22Rv1 (cell line): ENCODE data around the gene TP73.

Experiments
- H3K27ac ChIP-seq: fragments of 450-650 bp; 2 replicates; pipeline ENCODE4 v1.5.1; 2017
- ZFX ChIP-seq: fragments of 450-650 bp; IDR thresholded peaks from 2 replicates; pipeline ENCODE4 v1.6.1; 2017; ENCODE audit warnings: antibody characterized with exemption, borderline replicate concordance
- TF ChIP-seq, protein P1 (sequence below): fragments of 450-650 bp; IDR thresholded peaks from 2 replicates; pipeline ENCODE4 v1.5.1; 2017; ENCODE audit warnings: mild to moderate bottlenecking

TP73 gene

DNA sequence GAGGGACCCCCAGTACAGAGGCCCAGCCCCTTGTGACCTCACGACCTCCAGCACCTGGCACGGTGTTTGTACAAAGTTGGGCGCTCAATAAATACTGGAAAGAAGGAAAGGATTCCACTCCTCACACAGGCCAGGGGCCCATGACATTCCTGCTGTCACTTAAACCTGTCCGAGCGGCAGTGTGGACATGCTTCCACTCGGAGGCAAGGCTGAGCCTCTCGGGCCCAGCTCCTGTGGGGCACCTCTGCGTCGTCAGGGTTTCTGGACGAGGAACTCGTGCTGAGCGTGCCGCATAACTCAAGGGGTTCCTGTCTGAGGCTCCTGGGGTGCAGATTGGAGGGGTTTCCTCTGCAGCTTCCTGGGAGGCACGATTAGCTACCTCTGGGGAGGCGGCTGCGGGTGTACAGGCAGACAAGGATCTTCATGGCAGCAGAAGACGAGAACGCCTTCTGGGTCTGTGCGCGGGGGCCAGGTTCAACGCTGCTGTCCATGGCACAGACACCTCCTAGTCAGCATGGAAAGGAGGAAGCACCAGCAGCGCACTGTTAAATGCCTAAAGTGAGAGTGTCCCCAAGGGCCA lies 116.6 kb downstream of the TP73 start:
- TF ChIP-seq, protein P1, sequence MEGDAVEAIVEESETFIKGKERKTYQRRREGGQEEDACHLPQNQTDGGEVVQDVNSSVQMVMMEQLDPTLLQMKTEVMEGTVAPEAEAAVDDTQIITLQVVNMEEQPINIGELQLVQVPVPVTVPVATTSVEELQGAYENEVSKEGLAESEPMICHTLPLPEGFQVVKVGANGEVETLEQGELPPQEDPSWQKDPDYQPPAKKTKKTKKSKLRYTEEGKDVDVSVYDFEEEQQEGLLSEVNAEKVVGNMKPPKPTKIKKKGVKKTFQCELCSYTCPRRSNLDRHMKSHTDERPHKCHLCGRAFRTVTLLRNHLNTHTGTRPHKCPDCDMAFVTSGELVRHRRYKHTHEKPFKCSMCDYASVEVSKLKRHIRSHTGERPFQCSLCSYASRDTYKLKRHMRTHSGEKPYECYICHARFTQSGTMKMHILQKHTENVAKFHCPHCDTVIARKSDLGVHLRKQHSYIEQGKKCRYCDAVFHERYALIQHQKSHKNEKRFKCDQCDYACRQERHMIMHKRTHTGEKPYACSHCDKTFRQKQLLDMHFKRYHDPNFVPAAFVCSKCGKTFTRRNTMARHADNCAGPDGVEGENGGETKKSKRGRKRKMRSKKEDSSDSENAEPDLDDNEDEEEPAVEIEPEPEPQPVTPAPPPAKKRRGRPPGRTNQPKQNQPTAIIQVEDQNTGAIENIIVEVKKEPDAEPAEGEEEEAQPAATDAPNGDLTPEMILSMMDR, result no peak
- TF ChIP-seq ZFX, result no peak
- H3K27ac ChIP-seq, result no peak overlapping the region

DNA sequence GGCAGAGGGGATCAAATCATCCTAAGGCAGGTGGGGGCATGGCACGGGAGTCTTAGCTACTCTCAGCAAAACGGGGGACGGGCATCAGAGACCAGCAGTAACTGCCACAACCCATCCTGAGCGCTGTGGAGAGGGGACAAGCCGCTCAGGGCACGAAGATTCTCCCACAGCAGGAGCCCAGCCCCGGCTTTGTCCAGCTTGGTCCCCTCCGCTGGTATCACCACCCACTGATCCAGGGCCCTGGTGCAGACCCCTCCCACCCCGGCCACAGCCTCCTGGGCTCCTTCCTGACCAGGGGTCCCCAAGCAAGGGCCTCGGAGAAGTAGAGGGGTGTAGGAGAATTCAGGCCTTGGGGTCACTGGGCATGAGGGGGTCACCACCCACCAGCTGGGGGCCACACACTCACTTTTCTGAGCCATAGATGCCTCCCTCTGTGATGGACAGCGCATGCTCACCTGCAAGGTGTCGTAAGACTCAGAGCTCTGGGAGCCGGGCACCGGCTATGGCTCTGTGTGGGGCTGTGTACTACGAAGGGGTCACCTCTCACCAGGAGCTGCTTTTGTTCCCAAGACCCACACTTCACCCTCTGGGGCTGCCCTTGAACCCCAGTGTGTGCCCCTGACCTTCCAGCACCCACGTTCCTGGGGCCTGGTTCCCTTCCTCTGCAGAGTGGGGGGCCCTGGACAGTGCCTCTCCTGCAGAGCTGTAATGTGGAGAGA lies 117.9 kb downstream of the TP73 start:
- no peak overlapping the region for H3K27ac ChIP-seq
- TF ChIP-seq, protein P1, result no peak
- no peak for TF ChIP-seq ZFX

DNA sequence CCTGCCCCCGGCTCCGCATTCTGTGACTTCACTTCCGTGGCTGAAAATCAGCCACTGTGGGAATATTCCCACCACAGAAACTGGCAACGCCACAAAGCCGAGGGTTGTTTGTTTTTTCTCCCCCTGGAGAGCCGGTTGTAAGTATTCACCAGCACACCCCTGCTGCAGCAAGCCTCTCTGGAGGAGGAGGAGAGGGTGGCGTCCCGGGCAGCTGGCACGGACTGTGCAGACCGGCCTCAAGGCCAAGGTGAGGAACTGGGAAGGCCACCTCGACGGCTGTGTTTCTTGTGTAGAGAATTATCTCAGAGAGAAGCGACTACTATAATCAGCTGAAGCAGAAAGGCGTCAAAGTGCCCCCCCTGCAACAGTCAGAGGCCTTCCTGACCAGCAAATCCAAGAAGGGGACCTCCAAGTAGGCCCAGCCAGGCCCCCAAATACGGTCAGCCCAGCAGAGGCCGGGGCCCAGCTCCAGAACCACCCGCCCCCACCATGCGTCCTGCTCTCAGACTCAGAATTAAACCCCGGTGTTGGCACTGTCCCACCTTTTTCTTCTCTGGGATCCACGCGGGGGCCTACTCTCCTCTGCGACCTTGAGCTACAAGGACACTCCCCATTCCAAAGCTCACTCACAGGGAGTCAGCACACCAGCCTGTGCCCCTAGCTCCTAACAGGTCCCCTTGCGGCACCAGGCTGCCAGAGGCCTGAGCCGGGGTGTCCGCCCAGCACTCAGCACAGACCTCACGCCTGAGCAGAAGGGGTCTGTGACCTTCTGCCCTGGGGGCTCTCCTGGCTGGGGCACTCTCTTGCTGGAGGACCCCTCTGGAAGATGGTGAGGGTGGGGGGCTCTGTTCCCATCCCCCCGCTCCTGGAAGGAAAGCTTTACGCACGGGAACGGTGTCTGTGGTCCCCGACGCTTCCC lies 119.1 kb downstream of the TP73 start:
- no peak overlapping the region for H3K27ac ChIP-seq
- TF ChIP-seq ZFX, result no peak

DNA sequence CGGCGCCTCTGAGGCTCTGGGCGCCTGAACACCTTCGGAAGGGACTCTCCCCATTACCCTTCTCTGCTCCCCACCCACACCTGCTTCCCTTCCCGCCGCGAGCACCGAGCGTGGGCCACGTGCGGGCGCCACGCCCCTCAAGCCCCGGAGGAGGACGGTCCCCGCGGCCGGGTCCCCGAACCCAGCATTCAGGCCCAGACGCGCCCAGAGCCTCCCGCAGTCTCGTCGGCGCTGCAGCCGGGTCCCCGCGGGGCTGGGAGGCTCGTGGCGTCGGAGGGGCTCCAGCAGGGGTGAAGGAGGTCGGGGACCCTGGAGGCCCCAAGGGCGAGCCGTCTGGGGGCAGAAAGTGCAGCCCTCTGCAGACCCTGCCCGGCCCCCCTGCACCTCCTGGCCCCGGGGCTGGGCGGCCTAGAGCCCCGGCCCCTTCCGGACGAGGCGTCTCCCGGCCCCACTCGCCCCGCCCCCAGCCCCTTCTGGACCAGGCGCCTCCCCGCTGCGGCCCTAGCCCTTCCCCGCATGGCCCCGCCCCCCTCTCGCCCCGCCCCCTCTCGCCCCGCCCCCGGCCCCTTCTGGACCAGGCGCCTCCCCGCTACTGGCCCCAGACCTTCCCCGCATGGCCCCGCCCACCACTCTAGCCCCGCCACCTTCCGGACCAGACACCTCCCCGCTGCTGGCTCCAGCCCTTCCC lies 119.9 kb downstream of the TP73 start:
- no peak overlapping the region for H3K27ac ChIP-seq
- TF ChIP-seq, protein P1, result no peak
- TF ChIP-seq ZFX, result no peak

DNA sequence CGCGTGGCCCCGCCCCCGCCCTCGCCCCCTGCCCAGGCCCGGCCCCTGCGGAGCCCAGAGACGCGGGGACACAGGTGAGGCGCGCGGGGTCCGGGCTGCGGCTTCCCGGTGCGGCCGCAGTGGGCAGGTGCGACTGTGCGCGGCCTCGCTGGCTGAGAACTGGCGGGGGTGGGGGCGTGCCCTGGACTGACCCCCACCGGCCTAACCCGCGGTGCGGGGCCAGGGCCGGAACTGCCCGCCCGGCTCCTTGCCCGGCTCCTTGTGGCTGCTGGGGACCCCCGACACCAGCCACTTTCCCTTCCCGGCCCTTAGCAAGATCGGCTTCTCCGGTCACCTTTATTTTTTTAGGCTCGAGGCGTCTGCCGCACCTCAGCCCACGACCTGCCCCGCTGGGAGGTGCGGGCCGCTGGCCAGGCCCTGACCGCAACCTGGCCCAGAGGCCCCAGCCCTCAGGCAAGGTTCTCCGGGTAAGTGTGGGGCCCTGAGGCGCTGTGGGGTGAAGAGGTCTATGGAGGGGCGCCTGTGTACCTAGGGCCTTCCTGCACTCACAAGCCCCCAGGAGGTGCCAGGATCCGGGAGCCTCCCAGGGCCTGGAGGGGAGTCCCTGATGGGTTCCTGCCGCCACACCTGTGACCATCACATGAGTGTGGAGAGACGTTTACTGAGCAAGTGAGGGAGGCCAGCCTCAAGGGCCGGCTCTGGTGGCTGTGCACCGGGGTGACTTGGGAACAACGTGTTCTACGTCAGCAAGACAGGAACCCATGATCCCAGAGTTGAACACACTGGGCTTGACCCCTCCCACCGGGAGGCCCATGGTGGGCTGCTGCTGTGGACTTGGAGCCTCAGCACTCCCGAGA lies 120.6 kb downstream of the TP73 start, which contains the start of gene SMIM1:
Gene SMIM1, plus strand, starts transcription at position 35 of the 857 bp plus-strand sequence. CDS start 2,625 bp downstream, outside the sequence.
- TF ChIP-seq ZFX, result no peak
- TF ChIP-seq, protein P1, result no peak
- H3K27ac ChIP-seq, result no peak within 1 kb of the TSS

DNA sequence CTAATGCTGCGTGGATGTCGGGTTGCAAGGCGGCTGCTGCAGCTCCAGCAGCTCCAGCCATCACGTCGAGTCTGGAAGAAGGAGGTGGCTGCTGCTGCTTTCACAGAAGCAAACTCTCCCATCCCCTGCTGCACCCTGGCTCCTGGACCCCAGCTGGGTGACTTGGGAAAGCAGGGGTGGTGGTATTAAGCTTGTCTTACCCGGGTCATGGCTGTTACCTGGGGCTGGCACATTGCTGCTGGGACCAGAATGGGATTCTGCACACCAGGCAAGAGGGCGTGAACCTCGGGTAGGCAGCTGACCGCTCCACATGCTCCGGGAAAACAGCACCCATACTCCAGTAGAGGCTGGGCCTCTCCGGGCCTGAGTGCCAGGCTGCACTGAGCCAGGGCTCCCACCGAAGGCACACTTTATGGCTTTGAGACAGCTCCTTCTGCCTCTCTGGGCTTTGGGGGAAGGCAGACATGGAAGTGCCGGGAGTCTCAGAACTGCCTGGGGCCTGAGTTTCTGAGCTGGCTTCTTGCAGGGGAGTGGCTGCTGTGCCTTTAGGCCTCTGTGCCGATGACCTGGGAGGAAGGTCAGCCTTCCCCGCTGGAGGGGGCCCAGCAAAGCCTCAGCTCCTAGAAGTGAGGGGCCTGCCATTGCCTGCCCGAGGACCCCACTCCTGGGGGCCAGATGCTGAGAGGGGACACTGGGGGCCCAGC lies 121.4 kb downstream of the TP73 start:
- no peak for TF ChIP-seq ZFX
- TF ChIP-seq, protein P1, result no peak
- H3K27ac ChIP-seq, result no peak overlapping the region
